ENCODE data around the gene IREB2.
A peak's percentile ranks its signal among the peaks of the same experiment; 100 is the strongest.
"Not testable (repeated sequence)": the region's sequence is repeated elsewhere in the genome, so short reads cannot be mapped to it uniquely, and the experiment has no call there.

IREB2 gene

DNA sequence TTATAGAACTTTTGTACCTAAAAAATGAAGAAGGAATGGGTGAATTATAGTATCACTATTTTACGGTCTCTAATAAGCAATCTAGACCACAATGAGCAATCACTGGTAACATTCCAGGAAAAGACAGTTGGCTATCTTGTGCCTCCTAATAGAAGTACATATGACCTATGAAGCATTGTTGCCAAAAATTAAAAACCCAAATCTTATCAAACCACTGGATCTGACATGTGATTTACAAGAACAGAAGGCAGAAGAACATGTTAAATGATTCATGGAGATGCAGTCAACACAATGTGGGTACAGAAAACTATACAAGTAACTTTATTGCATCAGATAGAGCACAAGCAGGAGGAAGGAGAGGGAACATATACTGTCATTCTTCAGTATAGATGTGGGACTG is 54.9 kb downstream of the IREB2 start:
- no peak for DNase-seq

DNA sequence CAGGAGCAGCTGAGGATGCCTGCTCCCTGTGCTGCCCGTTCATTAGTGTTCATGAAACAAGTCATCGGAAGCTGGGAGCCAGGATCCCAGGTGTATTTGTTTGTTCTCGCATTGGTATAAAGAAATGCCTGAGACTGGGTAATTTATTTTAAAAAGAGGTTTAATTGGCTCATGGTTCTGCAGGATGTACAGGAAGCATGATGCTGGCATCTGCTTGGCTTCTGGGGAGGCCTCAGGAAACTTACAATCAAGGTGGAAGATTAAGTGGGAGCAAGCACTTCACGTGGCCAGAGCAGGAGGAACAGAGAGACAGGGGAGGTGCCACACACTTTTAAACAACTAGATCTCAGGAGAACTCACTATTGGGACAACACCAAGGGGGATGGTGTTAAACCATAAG is 63.8 kb downstream of the IREB2 start:
- no peak for DNase-seq

DNA sequence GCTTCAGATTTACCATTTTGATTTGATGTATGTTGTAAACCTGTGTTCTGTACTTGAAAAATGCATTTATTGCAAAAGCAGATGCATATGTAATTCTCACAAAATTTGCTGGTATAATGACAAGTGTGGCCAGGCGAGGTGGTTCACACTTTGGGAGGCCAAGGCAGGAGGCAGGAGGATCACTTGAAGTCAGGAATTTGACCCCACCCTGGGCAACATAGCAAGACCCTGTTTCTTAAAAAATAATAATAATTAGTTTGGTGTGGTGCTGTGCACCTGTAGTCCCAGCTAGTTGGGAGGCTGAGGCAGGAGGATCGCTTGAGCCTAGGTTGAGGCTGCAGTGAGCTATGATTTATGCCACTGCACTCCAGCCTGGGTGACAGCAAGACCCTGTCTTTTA is 64.6 kb downstream of the IREB2 start:
- DNase-seq = no peak

DNA sequence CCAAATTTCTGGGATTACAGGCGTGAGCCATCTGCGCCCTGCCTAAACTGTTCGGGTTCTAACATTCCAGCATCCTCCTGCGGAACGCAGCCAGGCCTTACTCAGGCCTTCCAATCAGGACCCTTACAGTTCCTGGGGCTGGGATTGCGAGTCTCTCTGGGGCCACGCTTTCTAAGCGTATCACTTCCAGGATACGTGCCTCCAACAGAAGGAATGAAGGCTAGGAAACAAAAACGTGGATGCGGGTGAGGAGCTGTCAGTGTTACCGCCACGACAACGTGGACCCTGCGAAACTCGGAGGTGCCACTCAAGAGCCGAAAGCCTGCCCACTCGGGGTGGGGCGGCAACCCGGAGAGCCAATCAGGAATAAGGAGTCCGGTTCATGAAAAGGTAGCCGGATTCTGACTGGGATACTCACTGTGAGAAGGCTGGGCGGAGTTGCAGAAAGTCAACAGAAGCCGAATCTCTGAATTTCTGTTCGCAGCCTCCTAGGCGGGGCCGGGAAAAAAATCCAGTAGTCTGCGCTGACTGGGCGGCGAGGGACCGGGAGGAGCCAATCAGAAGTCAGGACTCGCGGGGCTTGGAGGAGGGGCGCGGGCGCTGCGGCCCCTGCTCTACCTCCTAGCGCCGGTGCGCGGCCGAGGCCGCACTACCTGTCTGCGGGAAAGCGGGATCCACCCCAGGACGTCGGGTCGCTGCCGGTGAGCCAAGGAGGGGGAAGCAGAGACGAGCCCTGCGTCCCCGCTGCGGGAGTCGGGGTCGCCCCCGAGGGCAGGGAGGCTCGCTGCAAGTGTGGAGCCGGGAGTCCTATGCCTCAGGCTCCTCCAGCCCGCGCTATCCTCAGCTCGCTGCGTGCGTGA is 69.2 kb downstream of the IREB2 start, which contains the start of gene HYKK:
HYKK (plus strand) TSS at position 607 of the 860 bp plus-strand sequence. CDS start 5,512 bp downstream, outside the sequence.
- DNase-seq = peak; percentile 74

DNA sequence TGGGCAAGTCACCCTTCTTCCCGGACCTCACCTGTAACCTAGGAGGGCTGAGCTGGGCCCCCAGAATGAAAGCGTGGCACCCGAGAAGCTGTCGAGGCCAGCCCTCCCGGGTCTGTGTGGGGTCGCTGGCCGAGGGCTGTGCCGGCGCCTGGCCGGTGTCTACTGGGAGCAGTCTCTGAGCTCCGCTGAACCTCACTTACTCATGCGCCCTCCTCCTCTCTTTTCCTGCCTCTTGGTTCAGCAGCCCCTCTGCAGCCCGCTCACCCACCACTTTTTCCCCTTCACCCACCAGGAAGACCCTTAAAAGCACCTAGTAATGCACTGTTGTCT is 69.8 kb downstream of the IREB2 start:
- no peak for DNase-seq

DNA sequence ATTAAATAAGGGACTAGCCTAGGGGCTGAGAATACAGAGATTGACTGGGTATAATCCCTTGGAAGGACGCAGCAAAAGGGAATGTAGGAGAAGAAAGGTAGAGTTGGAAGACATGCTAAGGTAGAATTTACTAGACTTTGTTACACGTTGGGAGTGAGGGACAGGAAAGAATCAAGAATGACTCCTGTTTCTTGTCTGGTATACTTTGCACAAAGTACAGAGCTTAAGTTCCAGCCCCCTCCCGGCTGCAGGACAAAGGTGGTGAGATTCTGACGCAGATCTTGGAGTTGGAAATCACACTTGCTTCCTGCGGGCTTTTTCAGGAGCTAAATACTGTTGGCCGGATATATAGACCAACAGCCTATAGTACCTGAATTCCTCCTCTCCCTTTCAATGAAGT is 70.3 kb downstream of the IREB2 start:
- no peak for DNase-seq

DNA sequence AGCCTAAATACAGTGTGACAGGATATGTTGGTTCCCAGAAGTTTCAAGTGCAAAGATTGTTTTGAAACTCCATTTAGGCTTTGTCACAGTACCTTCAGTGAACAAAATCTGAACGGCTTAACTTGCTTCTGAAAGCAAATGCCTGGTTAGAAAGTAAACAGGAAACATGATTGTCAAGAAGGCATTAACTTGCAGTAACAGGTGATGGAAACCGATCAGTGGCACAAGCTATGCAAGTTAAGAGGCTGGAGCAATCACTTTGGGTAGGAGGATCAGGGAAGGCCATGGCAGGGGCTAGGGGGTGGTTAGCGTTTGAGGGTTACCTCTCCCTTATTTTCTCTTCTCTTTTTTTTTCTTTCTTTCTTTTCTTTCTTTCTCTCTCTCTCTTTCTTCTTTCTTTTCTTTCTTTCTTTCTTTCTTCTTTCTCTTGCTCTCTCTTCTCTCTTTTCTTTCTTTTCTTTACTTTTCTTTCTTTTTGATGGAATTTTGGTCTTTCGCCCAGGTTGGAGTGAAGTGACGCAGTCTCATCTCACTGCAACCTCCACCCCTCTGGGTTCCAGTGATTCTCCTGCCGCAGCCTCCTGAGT is 71.8 kb downstream of the IREB2 start:
- no peak for DNase-seq

DNA sequence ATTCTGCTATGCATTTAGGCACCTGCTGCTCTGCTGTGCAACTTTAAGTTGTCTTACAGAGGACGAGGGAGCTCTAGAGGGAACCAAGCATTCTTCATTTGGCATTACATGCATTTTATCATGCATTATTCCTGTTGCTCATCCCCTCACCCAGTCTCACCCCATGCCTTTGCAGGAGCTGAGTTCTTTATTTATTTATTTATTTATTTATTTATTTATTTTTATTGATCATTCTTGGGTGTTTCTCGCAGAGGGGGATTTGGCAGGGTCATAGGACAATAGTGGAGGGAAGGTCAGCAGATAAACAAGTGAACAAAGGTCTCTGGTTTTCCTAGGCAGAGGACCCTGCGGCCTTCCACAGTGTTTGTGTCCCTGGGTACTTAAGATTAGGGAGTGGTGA is 82.0 kb downstream of the IREB2 start:
- DNase-seq = not testable (repeated sequence)

DNA sequence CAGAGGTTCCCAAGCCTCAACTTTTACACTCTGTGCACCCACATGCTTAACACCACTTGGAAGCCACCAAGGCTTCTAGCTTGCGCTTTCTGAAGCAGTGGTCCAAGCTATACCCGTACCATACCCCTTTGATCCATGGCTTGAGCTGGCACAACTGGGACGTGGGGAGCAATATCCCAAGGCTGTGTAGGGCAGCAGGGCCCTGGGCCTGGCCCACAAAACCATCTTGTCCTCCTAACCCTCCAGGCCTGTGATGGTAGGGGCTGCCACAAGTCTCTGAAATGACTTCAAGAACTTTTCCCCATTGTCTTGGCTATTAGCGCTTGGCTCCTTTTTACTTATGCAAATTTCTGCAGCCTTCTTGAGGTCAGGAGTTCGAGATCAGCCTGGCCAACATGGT is 86.2 kb downstream of the IREB2 start:
- no peak for DNase-seq

DNA sequence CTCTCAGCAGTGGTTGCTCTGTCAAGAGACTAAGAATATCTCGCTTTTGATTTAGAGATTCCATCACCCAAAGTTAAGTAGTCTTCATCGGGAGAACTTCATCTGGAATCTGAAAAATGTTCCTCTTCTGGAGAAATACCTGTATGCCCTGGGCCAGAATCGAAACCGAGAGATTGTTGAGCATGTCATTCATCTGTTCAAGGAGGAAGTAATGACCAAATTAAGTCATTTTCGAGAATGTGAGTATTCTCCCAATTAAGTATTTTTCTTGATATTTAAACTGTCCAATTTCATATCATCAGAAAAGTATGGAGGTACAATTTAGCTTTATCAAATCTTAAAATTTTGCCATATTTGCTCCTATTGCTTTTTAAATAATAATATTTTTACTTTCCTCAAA is 89.3 kb downstream of the IREB2 start:
- no peak for DNase-seq

DNA sequence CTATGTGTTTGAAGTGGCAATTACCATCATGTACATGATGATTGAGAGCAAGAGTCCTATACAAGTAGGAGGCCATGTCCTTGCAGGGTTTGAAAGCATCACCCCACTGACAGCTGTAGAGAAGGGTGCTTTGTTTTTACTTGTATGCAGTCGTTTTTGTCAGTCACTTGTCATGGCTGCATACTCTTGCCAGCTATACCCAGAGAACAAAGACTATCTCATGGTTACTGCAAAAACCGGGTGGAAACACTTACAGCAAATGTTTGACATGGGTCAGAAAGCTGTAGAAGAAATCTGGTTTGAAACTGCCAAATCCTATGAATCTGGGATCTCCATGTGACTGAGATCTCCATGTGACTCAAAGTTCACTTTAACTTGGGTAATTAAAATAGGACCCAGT is 95.3 kb downstream of the IREB2 start:
- no peak for DNase-seq

DNA sequence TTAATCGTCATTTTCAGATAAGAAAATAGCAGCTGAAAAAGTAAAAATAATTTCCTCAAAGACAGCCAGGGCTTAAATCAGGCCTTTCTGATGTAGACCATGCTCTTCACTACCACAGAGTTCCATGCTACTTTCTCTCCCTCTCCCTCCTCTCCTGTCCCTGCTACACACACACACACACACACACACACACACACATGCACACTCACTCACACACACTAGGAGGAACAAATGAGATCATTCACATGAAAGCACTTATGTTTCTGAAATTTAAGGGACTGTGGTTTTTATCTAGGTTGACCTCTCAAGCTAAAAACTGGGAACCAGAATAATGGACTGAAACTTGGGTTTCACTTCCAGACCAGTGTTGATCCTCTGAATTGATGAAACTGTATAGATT is 98.1 kb downstream of the IREB2 start:
- no peak for DNase-seq

DNA sequence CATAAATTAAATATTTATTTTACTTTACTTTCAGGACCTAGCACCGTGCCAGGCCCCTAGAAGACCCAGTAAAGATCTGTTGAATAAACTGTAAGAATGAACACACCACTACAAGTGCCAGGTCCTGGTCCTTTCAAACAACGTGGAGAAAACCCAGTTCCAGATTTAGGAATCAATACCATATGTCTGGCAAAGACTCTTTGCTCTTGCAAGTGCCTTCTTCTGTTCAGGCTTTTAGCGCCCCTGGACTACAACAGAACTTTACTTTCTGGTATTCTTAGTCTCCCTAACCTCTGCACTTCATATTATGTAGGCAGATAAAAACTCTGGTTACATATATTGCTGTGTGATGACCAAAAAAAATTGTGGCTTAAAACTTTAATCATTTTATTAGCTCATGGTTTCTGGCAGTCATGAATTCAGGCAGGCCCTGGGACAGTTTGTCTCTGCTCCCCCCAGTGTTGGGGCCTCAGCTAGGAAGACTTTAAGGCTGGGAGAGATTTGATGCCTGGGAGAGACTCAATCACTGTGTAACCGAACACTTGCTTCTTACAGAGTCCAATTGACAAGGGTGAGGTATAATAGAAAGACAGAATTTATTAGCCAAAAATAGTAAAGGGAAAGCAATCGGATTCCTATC is 99.4 kb downstream of the IREB2 start:
- no peak for DNase-seq

DNA sequence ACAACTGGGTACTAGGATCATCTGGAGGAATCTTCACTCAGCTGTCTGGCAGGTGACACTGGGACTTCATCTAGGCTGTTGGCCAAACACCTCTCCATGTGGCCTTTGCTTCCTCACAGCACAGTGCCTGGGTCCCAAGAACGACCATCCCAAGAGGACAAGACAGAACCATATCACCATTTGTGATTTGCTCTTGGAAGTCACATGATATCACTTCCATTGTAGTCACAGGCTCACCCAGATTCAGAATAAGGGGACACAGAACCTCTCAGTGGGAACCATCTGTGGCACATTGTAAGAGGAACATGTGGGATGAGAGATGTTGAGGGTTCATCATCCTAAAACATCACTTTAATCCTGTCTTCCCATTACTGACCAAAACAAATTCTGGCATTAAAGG is 100.3 kb downstream of the IREB2 start:
- DNase-seq = no peak

DNA sequence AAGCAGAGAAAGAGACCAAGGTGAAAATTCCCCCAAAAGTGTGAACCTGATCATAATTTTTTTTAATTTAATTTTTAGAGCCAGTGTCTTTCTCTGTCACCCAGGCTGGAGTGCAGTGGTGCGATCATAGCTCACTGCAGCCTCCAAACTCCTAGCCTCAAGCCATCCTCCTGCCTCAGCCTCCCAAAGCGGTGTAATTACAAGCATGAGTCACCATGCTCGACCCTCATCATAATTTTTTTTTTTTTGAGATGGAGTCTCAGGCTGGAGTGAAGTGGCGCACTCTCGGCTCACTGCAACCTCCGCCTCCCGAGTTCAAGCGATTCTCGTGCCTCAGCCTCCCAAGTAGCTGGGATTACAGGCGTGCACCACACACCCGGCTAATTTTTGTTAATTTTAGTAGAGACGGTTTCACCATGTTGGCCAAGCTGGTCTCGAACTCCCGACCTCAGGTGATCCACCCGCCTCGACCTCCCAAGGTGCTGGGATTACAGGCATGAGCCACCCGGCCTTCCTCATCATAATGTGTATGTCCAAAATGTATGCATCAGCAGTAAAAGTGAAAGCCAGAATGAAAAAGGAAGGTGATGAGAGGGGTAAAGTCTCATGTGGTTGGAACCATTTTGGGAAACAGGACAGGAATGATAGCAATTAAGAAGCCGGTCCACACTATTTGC is 101.6 kb downstream of the IREB2 start:
- not testable (repeated sequence) for DNase-seq

DNA sequence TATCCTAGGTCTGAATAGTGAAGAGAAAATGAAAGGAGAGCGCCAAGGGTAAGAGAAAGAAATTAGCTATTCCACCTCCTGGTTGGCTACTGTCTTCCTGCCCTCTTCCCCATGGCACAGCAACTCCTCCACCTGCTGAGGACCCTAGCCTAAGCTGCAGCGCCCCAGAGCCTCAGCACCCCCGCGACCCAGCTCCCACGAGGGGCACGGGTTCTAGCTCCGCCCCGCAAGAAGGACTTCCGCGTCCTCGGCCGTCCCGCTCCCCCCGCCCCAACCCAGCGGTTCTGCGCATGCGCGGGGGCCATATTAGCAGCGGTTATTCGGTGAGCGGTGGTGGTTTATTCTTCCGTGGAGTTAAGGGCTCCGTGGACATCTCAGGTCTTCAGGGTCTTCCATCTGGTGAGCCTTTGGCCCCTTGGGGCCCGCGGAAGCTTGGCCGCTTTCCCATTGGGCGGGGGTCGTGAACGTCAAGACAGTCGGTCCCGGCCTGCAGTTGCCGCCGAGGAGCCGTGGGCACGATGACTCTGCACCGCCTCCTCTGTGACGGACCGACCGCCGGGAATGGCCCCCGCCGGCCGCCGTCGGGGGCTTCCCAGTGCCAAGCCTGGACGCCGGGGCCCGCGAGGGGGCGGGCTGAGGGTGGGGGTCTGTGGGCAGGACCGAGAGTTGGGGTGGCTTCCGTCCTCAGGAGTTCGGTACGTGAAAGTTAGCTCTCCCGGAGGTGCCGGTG is 102.3 kb downstream of the IREB2 start, which contains the start of gene PSMA4:
PSMA4 (plus strand) TSS at position 304 of the 730 bp plus-strand sequence. CDS start 1,484 bp downstream, outside the sequence.
- DNase-seq = peak; percentile 94

DNA sequence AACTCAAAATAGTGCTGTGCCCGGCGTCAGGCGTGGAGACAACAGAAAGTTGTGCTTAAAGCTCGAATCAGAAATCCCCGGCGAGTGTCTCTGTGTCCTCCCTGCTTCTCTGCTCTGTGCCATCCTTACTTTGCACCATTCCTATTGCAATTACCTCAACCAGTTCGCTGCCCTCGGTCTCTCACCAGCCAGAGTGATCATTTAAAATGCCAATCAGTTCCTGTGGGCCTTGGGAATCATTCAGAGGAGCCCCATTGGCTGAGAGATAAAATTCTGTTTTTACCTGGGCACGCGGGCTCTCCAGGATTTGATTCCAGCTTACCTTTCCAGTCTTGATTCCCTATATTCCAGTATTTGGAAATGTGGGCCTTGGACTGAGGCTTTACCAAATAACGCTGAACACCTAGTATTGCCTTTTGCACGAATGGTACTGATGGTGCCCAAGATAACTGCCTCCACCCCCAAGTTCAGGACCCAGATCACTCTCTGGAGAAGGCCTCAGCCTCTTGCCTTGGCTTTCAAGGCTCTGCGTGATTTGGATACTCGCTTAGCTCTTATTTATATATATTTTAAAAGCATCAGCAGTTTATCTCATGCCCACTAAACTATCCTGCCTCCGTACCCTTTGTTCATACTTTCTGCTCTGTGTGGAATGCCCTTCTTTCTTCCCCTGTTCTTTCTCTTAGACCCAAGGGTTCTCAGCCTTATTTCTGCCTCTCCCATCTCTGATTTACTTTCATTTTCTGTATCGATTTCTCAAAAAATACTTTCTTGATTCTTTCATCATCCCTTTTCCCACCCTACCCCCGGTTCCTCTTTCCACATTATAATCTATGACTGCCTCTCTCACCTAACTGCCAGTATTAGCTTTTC is 103.1 kb downstream of the IREB2 start:
- peak; percentile 17 for DNase-seq

DNA sequence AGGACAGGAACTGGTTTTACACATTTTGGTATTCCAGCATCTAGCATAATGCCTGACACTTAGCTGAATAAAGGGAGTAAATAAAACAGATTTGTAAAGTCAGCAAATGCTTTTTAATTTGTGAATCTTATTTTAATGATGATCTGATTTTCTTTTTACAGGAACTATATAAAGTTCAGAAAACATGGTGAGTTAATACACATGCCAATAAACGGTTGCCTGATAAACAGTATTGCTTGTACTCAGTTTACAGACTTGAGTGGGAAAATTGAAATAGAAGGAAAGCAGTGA is 103.7 kb downstream of the IREB2 start:
- DNase-seq = no peak

DNA sequence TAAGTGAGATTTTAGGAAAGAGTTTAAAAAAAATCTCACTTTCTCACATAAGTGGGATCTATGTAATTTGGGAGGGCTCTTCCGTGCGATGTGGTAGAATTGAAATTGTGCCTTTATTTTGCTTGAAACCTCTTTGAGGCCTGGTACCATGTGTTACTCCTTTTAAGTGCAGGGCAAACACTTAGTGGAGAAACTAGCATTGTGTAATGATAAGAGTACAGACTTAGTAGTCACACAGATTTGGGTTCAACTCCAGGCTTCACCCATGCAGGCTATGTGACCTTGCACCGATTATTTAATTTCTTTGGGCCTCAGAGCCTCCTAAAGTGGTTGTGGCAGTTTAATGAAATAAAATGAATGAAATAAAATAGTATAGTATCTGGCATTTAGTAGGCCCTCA is 104.6 kb downstream of the IREB2 start:
- DNase-seq = no peak

DNA sequence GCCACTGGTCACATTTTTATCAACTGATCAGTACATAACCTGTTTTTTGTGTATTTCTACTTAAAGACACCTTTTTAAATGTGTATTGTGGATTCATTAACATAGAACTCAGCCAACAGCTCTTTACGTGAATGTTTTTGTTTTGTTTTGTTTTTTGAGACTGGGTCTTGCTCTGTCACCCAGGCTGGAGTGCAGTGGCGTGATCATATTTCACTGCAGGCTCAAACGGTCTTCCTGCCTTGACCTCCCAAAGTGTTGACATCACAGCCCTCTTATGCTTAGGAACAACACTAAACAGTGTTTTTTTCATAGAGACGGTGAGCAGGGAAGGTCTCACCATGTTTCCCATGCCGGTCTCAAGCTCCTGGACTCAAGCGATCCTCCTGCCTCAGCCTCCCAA is 112.2 kb downstream of the IREB2 start:
- DNase-seq = no peak

DNA sequence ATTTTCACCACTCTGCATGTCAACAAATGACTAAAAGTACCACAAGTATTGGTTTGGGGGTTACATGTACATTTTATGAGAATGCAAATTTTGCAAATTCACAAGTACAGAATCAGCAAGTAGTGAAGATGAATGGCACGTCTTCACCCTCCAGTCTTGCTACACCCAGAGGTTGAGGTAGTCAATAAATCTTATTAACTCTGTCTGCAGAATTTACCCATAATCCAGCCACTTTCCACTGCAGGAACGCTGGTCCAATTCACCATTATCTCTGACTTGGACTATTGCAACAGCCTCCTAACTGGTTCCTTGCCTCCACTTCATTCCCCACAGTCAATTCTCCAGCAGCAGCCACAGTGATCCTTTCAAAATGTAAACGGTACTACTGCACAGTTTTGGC is 112.8 kb downstream of the IREB2 start:
- DNase-seq = no peak
